Measurements from ENCODE around the gene KCNIP3. TPM values are rescaled to one million over a fixed set of nuclear protein-coding genes. Genes with fewer than 3 reads are reported as not detected.

Gene KCNIP3
- total RNA-seq, 1 donor from 2014 or later = under 0.01 TPM

DNA sequence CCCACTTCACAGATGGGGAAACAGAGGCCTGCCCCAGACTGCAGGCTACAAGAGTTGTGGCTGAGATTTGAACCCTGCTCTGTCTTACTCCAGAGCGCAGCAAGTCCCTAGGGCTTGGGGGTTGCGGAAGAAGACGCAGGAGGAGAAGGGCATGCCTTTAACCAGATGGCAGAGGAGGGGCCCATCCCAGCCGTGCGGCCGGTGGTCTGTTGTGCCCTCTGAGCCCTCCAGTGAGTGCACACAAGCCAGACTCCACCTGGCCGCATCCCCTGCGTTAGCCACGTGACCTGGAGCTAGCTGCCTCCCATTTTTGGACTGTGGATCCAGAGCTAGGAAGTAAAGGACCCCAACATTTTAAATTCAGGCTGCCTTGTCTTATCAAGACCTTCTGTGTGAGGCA lies 2.8 kb downstream of the KCNIP3 start:
- Histone ChIP-seq H3K27me3 (ENCODE audit: control insufficient read depth, insufficient read depth, low read length) (peaks cover 15% of the 10 kb centered on the region), H3K36me3 (ENCODE audit: control insufficient read depth, insufficient read depth, low read length) (no peaks in the 10 kb centered on the region), H3K4me3 (ENCODE audit: low read depth, low read length) (no peak overlapping the region)
- no peak for DNase-seq (ENCODE audit: low read depth)
- no peak for TF ChIP-seq CTCF (IDR thresholded peaks at IDR 0.05; ENCODE audit: insufficient read depth, low read length, severe bottlenecking)
- FAIRE-seq = no peak

GRCh38 chr2:95300450-95300849 lies 3.3 kb downstream of the KCNIP3 start:
- TF ChIP-seq CTCF (IDR thresholded peaks at IDR 0.05; ENCODE audit: insufficient read depth, low read length, severe bottlenecking) = no peak
- Histone ChIP-seq H3K4me3 (ENCODE audit: low read depth, low read length) (no peak overlapping the region), H3K27me3 (ENCODE audit: control insufficient read depth, insufficient read depth, low read length) (peaks cover 15% of the 10 kb centered on the region), H3K36me3 (ENCODE audit: control insufficient read depth, insufficient read depth, low read length) (no peaks in the 10 kb centered on the region)
- DNase-seq (ENCODE audit: low read depth) = no peak
- no peak for FAIRE-seq

DNA sequence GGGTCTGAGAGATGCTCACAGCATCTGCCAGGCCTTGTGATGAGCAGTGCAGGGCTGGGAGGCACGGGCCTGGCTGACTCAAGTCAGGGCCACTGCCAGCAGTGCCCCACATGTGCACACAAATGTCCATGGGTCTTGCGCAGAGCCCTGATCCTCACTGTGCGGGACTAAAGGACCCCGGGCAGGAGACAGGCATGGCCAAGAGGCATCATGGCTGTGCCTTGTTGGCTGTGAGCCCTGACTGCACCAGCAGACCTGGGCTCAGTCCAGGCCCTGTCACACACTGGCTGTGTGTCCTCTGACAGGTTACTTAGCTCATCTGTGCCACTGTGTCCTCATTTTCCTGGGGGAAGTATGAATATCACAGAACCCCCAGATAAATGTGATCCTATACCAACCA lies 4.0 kb downstream of the KCNIP3 start:
- DNase-seq (ENCODE audit: low read depth) (no peak), FAIRE-seq (no peak)
- H3K4me3 ChIP-seq (ENCODE audit: low read depth, low read length) = no peak overlapping the region
- H3K27me3 ChIP-seq (ENCODE audit: control insufficient read depth, insufficient read depth, low read length) = peaks cover 14% of the 10 kb centered on the region
- no peaks in the 10 kb centered on the region for H3K36me3 ChIP-seq (ENCODE audit: control insufficient read depth, insufficient read depth, low read length)
- TF ChIP-seq CTCF (IDR thresholded peaks at IDR 0.05; ENCODE audit: insufficient read depth, low read length, severe bottlenecking) = no peak

DNA sequence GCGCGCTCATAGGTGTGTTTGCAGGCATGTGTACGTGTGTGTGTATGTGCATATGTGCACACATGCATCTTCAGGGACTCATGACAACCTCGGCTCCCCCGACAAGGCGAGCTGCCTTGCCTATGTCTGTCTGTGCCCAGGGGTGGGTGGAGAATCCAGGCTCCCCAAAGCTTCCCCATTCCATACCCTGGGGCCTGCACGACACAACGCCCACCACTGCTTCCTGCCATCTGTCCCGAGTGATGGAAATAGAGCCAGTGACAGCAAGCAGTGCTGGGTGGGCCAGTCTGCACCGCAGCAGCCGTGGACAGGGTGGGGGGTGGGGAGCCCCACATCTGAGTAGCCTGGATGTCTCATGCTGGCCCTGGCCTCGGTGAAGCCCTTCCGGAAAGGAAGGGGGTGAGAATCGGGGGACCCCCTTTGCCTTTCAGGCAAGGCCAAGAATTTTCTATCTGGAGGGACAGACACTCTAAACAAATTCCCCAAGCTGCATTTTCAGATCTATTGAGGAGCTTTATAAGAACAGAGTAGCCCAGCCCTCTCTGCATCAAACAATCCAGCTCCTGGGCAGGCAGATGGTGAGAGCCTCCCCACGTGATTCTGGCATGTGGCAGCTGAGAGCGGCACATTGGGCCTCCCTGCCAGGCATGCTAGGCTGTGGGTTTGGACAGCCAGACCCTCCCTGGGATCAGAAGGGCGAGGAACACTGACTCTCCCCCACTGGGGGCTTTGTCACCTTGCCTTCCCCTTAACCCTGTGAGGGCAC lies 4.9 kb downstream of the KCNIP3 start:
- H3K36me3 ChIP-seq (ENCODE audit: control insufficient read depth, insufficient read depth, low read length) = no peaks in the 10 kb centered on the region
- FAIRE-seq = no peak
- peaks cover 9% of the 10 kb centered on the region for H3K27me3 ChIP-seq (ENCODE audit: control insufficient read depth, insufficient read depth, low read length)
- no peak overlapping the region for H3K4me3 ChIP-seq (ENCODE audit: low read depth, low read length)
- TF ChIP-seq CTCF (IDR thresholded peaks at IDR 0.05; ENCODE audit: insufficient read depth, low read length, severe bottlenecking) = no peak
- no peak for DNase-seq (ENCODE audit: low read depth)

DNA sequence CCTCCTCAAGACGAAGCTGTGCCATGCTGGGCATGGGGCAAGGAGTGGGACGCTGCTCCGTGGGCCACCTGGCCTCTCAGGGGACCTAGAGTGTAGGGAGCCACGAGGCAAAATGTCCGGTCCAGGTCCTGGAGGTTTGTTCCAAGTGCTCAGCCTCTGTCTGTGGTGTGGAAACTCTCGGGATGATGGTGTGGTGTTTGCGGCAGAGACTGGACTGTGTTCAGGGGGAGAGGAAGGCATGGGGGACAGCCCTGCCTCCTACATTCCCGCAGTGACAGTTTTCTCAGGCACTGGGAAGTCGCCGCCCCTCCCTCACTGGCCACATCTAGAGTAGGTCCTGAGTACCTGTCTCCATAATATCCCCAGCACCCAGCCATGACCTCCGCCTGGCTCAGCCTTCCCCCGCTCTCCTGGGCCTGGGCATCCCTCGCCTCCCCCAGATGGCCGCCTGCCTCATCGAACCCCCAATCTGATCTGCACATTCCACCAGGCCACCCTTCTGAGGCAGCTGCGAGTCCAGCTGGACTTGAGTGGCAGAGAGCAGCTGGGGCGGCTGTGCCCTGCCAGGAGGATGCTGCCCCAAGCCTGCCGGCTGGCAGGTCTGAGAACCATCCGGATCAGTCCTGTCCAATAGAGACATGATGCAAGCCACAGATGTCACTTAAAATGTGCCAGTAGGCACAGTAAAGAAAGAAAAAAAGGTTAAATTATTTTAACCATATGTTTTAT lies 6.2 kb downstream of the KCNIP3 start:
- peaks cover 8% of the 10 kb centered on the region for H3K27me3 ChIP-seq (ENCODE audit: control insufficient read depth, insufficient read depth, low read length)
- FAIRE-seq = no peak
- H3K36me3 ChIP-seq (ENCODE audit: control insufficient read depth, insufficient read depth, low read length) = no peaks in the 10 kb centered on the region
- no peak for DNase-seq (ENCODE audit: low read depth)
- no peak overlapping the region for H3K4me3 ChIP-seq (ENCODE audit: low read depth, low read length)
- no peak for TF ChIP-seq CTCF (IDR thresholded peaks at IDR 0.05; ENCODE audit: insufficient read depth, low read length, severe bottlenecking)

All from bronchial epithelial cell (primary cell).